ENCODE results near the gene CXADR.
"Not testable (repeated sequence)": the region's sequence is repeated elsewhere in the genome, so short reads cannot be mapped to it uniquely, and the experiment has no call there.

CXADR gene

GRCh38 chr21:17519208-17519738 lies 6.4 kb downstream of the CXADR start:
- H3K36me3 ChIP-seq (replicated peaks; ENCODE audit: low read depth, low read length): no peaks in the 10 kb centered on the region
- no peaks in the 10 kb centered on the region for H3K27me3 ChIP-seq (ENCODE audit: low read depth, low read length)
- peaks cover under 1% of the 10 kb centered on the region for H3K4me1 ChIP-seq (ENCODE audit: low read length)

GRCh38 chr21:17519965-17520609 lies 7.2 kb downstream of the CXADR start:
- TF ChIP-seq CTCF (IDR thresholded peaks at IDR 0.05; ENCODE audit: low read depth, low read length): no peak
- H3K79me2 ChIP-seq (ENCODE audit: low read length): no peaks in the 10 kb centered on the region
- no peaks in the 10 kb centered on the region for H3K27me3 ChIP-seq (ENCODE audit: low read depth, low read length)

More at GRCh38 chr21:17519208-17519738, 6.4 kb downstream of the CXADR start:
- Histone ChIP-seq H3K9me3 (ENCODE audit: insufficient read depth, low read length) (no peaks in the 10 kb centered on the region), H4K20me1 (ENCODE audit: insufficient read depth, low read length) (no peaks in the 10 kb centered on the region), H3K27ac (ENCODE audit: low read length) (no peak overlapping the region), H2AFZ (ENCODE audit: low read depth, low read length) (no peak overlapping the region), H3K4me3 (ENCODE audit: low read length) (no peak overlapping the region), H3K9ac (ENCODE audit: low read length) (no peak overlapping the region), H3K4me2 (ENCODE audit: low read length) (no peak overlapping the region), H3K79me2 (ENCODE audit: low read length) (no peaks in the 10 kb centered on the region)
- TF ChIP-seq EZH2phosphoT487 (IDR thresholded peaks at IDR 0.05; ENCODE audit: low read depth) (no peak), CTCF (IDR thresholded peaks at IDR 0.05; ENCODE audit: low read depth, low read length) (no peak)

GRCh38 chr21:17523007-17523451 lies 10.2 kb downstream of the CXADR start:
- Histone ChIP-seq H4K20me1 (ENCODE audit: insufficient read depth, low read length) (no peaks in the 10 kb centered on the region), H3K4me3 (ENCODE audit: low read length) (no peak overlapping the region), H3K4me1 (ENCODE audit: low read length) (no peaks in the 10 kb centered on the region), H3K27me3 (ENCODE audit: low read depth, low read length) (no peaks in the 10 kb centered on the region), H3K79me2 (ENCODE audit: low read length) (no peaks in the 10 kb centered on the region), H3K27ac (ENCODE audit: low read length) (no peak overlapping the region), H2AFZ (ENCODE audit: low read depth, low read length) (no peak overlapping the region), H3K9ac (ENCODE audit: low read length) (no peak overlapping the region), H3K4me2 (ENCODE audit: low read length) (no peak overlapping the region), H3K9me3 (ENCODE audit: insufficient read depth, low read length) (no peaks in the 10 kb centered on the region), H3K36me3 (replicated peaks; ENCODE audit: low read depth, low read length) (no peaks in the 10 kb centered on the region)
- TF ChIP-seq CTCF (IDR thresholded peaks at IDR 0.05; ENCODE audit: low read depth, low read length) (no peak), EZH2phosphoT487 (IDR thresholded peaks at IDR 0.05; ENCODE audit: low read depth) (no peak)

More at GRCh38 chr21:17519965-17520609, 7.2 kb downstream of the CXADR start:
- no peaks in the 10 kb centered on the region for H3K4me1 ChIP-seq (ENCODE audit: low read length)
- no peaks in the 10 kb centered on the region for H3K9me3 ChIP-seq (ENCODE audit: insufficient read depth, low read length)
- no peak overlapping the region for H3K4me3 ChIP-seq (ENCODE audit: low read length)
- no peaks in the 10 kb centered on the region for H4K20me1 ChIP-seq (ENCODE audit: insufficient read depth, low read length)
- H3K4me2 ChIP-seq (ENCODE audit: low read length): no peak overlapping the region
- H2AFZ ChIP-seq (ENCODE audit: low read depth, low read length): no peak overlapping the region
- H3K36me3 ChIP-seq (replicated peaks; ENCODE audit: low read depth, low read length): no peaks in the 10 kb centered on the region
- H3K27ac ChIP-seq (ENCODE audit: low read length): no peak overlapping the region
- no peak overlapping the region for H3K9ac ChIP-seq (ENCODE audit: low read length)

GRCh38 chr21:17523979-17524494 lies 11.2 kb downstream of the CXADR start:
- not testable (repeated sequence) for H4K20me1 ChIP-seq (ENCODE audit: insufficient read depth, low read length); H3K9me3 ChIP-seq (ENCODE audit: insufficient read depth, low read length); H3K79me2 ChIP-seq (ENCODE audit: low read length); H3K4me2 ChIP-seq (ENCODE audit: low read length); H3K27me3 ChIP-seq (ENCODE audit: low read depth, low read length); H3K4me1 ChIP-seq (ENCODE audit: low read length); H3K9ac ChIP-seq (ENCODE audit: low read length); H2AFZ ChIP-seq (ENCODE audit: low read depth, low read length); H3K4me3 ChIP-seq (ENCODE audit: low read length); H3K36me3 ChIP-seq (replicated peaks; ENCODE audit: low read depth, low read length); H3K27ac ChIP-seq (ENCODE audit: low read length)

Data from OCI-LY3 (cell line).